H1 (cell line): ENCODE measurements around the gene SLC39A11. TPM values are rescaled to one million over a fixed set of nuclear protein-coding genes. Genes with fewer than 3 reads are reported as not detected.

ENCODE experiments used
- CTCF ChIA-PET: fragments of 300-600 bp; sonication (Branson Sonifier 250); formaldehyde crosslinking; loops from one replicate; lab custom pipeline; 2021; ENCODE audit not compliant: partially characterized antibody; lab: Charles Lee
- POLR2A ChIA-PET: fragments of 300-600 bp; sonication (Branson Sonifier 250); formaldehyde crosslinking; loops from one replicate; lab custom pipeline; 2021; ENCODE audit warnings: inconsistent platforms; ENCODE audit not compliant: partially characterized antibody; lab: Charles Lee
- DNase-seq, 2 experiments: peaks; one replicate each; pipeline versions ENCODE4 v3.0.0 to v3.0.0-alpha.2; 2010 to 2022; ENCODE audit warnings: low spot score in 2 of 2, low read depth in 1 of 2, mixed read lengths in 1 of 2
- FAIRE-seq: peaks from 2 replicates; lab custom pipeline; 2011; peaks lifted over from hg19 to GRCh38; lab: Jason Lieb, UNC
- H2AFZ ChIP-seq: 2 replicates; pipeline ENCODE4 v1.8.1; 2012; ENCODE audit warnings: low read length, inconsistent platforms
- H2AK5ac ChIP-seq: 2 replicates; pipeline ENCODE4 v1.6.1; 2013; ENCODE audit warnings: low read depth, low read length
- H2BK120ac ChIP-seq: replicated peaks from 2 replicates; pipeline ENCODE3; 2013; ENCODE audit warnings: low read depth, low read length, inconsistent platforms
- H2BK12ac ChIP-seq: 2 replicates; pipeline ENCODE4 v1.6.1; 2013; ENCODE audit warnings: low read depth, low read length
- H2BK15ac ChIP-seq: 2 replicates; pipeline ENCODE4 v1.6.1; 2013; ENCODE audit warnings: low read length
- H2BK20ac ChIP-seq: 2 replicates; pipeline ENCODE4 v1.6.1; 2013; ENCODE audit warnings: low read length
- H2BK5ac ChIP-seq: 2 replicates; pipeline ENCODE4 v1.6.1; 2013; ENCODE audit warnings: low read depth, low read length
- H3K14ac ChIP-seq: 2 replicates; pipeline ENCODE4 v1.6.1; 2013; ENCODE audit warnings: inconsistent platforms; ENCODE audit not compliant: insufficient read length
- H3K18ac ChIP-seq: 2 replicates; pipeline ENCODE4 v1.6.1; 2013; ENCODE audit warnings: low read length; ENCODE audit errors: extremely low read depth
- H3K23ac ChIP-seq: 2 replicates; pipeline ENCODE4 v1.6.1; 2013; ENCODE audit warnings: inconsistent platforms; ENCODE audit not compliant: insufficient read length
- H3K23me2 ChIP-seq: 2 replicates; pipeline ENCODE4 v1.6.1; 2013; ENCODE audit warnings: low read depth, low read length
- H3K27ac ChIP-seq: 2 replicates; pipeline ENCODE4 v1.6.1; 2011; ENCODE audit warnings: low read depth, low read length, inconsistent platforms
- H3K27me3 ChIP-seq, 4 experiments: replicated peaks in 1 of 4; 1 replicate in 1 of 4; 2 replicates in 3 of 4; pipeline versions ENCODE4 v1.6.1 to v1.8.1; 2011 to 2013; ENCODE audit warnings: low read length in 3 of 4, mild to moderate bottlenecking in 3 of 4, inconsistent platforms in 2 of 4, mixed read lengths in 2 of 4, moderate library complexity in 1 of 4; ENCODE audit not compliant: control insufficient read depth in 3 of 4, insufficient read depth in 3 of 4; ENCODE audit errors: extremely low read depth in 1 of 4
- H3K36me3 ChIP-seq, 4 experiments: 2 replicates each; pipeline versions ENCODE4 v1.6.1 to v1.8.1; 2011 to 2013; ENCODE audit warnings: mild to moderate bottlenecking in 4 of 4, low read length in 3 of 4, moderate library complexity in 2 of 4, control low read depth in 1 of 4, inconsistent platforms in 1 of 4; ENCODE audit not compliant: insufficient read depth in 4 of 4, control insufficient read depth in 2 of 4
- H3K4ac ChIP-seq: replicated peaks from 2 replicates; pipeline ENCODE3; 2013; ENCODE audit warnings: low read length, low read depth, mixed read lengths, inconsistent platforms; ENCODE audit not compliant: insufficient read length
- H3K4me1 ChIP-seq, 4 experiments: replicated peaks in 1 of 4; 1 replicate in 1 of 4; 2 replicates in 3 of 4; pipeline versions ENCODE4 v1.6.1 to v1.8.1; 2011 to 2013; ENCODE audit warnings: low read length in 3 of 4, inconsistent platforms in 2 of 4, mixed read lengths in 1 of 4; ENCODE audit not compliant: insufficient read depth in 4 of 4, control insufficient read depth in 3 of 4
- H3K4me2 ChIP-seq, 2 experiments: 2 replicates each; pipeline versions ENCODE4 v1.6.1 to v1.8.1; 2011 to 2013; ENCODE audit warnings: low read depth in 2 of 2, low read length in 2 of 2, control low read depth in 1 of 2, inconsistent platforms in 1 of 2, mild to moderate bottlenecking in 1 of 2; ENCODE audit not compliant: insufficient read depth in 1 of 2
- H3K4me3 ChIP-seq, 4 experiments: fragments of 200-600, 300-600 bp in 1 of 4; sonication (generic), shearing (Covaris generic), sonication (Bioruptor Twin) in 1 of 4; 2 replicates each; pipeline versions ENCODE4 v1.5.1 to v1.8.1; 2011 to 2016; ENCODE audit warnings: low read length in 4 of 4, low read depth in 3 of 4, control low read depth in 2 of 4, inconsistent platforms in 2 of 4, mild to moderate bottlenecking in 2 of 4, mixed read lengths in 1 of 4, moderate library complexity in 1 of 4; ENCODE audit not compliant: insufficient read depth in 2 of 4; ENCODE audit errors: extremely low read depth in 1 of 4
- H3K56ac ChIP-seq: replicated peaks from 2 replicates; pipeline ENCODE3; 2013; ENCODE audit warnings: low read depth, mild to moderate bottlenecking, mixed read lengths, low read length, inconsistent platforms; ENCODE audit not compliant: insufficient read length
- H3K79me1 ChIP-seq: 2 replicates; pipeline ENCODE4 v1.6.1; 2013; ENCODE audit warnings: low read depth, low read length, control low read depth
- H3K79me2 ChIP-seq, 2 experiments: 2 replicates each; pipeline versions ENCODE4 v1.6.1 to v1.8.1; 2012 to 2013; ENCODE audit warnings: low read length in 2 of 2, mild to moderate bottlenecking in 2 of 2, inconsistent platforms in 1 of 2; ENCODE audit not compliant: insufficient read depth in 2 of 2, control insufficient read depth in 1 of 2
- H3K9ac ChIP-seq, 4 experiments: replicated peaks in 1 of 4; 1 replicate in 1 of 4; 2 replicates in 3 of 4; pipeline versions ENCODE4 v1.6.1 to v1.8.1; 2011 to 2013; ENCODE audit warnings: low read depth in 3 of 4, low read length in 3 of 4, control low read depth in 2 of 4, mild to moderate bottlenecking in 2 of 4, moderate library complexity in 2 of 4, inconsistent platforms in 1 of 4; ENCODE audit errors: extremely low read depth in 1 of 4
- H3K9me3 ChIP-seq, 2 experiments: 2 replicates each; pipeline versions ENCODE4 v1.6.1 to v1.8.1; 2012 to 2013; ENCODE audit warnings: mild to moderate bottlenecking in 2 of 2, moderate library complexity in 2 of 2, control low read depth in 1 of 2, inconsistent platforms in 1 of 2, low read depth in 1 of 2, low read length in 1 of 2, mixed read lengths in 1 of 2; ENCODE audit not compliant: insufficient read depth in 2 of 2
- H4K20me1 ChIP-seq, 2 experiments: replicated peaks in 1 of 2; 2 replicates each; pipeline versions ENCODE3 to v1.8.1; 2011 to 2013; ENCODE audit warnings: inconsistent platforms in 2 of 2, low read length in 2 of 2, mild to moderate bottlenecking in 1 of 2; ENCODE audit not compliant: insufficient read depth in 2 of 2, control insufficient read depth in 1 of 2
- H4K5ac ChIP-seq: 2 replicates; pipeline ENCODE4 v1.6.1; 2013; ENCODE audit warnings: low read length, low read depth, mixed read lengths, inconsistent platforms; ENCODE audit not compliant: insufficient read length
- H4K8ac ChIP-seq: 2 replicates; pipeline ENCODE4 v1.8.0; 2013; ENCODE audit warnings: mild to moderate bottlenecking, moderate library complexity, low read length, inconsistent platforms; ENCODE audit not compliant: insufficient read depth; ENCODE audit errors: extremely low read depth
- H4K91ac ChIP-seq: replicated peaks from 2 replicates; pipeline ENCODE3; 2013; ENCODE audit warnings: low read length, mixed read lengths, inconsistent platforms; ENCODE audit not compliant: insufficient read length
- ATF3 ChIP-seq: IDR thresholded peaks from 2 replicates; pipeline ENCODE4 v1.6.1; 2011; ENCODE audit warnings: low read depth, mild to moderate bottlenecking, low read length; ENCODE audit not compliant: insufficient read depth
- BCL11A ChIP-seq, 2 experiments: IDR thresholded peaks; one replicate each; pipeline ENCODE4 v1.6.1; 2011; ENCODE audit warnings: low read depth in 2 of 2, low read length in 2 of 2, mild to moderate bottlenecking in 2 of 2
- CTBP2 ChIP-seq: IDR thresholded peaks from 2 replicates; pipeline ENCODE4 v1.7.0; 2011; ENCODE audit warnings: borderline replicate concordance, mild to moderate bottlenecking, moderate library complexity, mixed read lengths, low read length; ENCODE audit not compliant: insufficient read depth, insufficient read length
- KDM5A ChIP-seq: fragments of 200-600 bp; IDR thresholded peaks from 2 replicates; pipeline ENCODE4 v1.7.1; 2012; ENCODE audit warnings: mild to moderate bottlenecking, low read length, inconsistent platforms, mixed read lengths
- POU5F1 ChIP-seq: IDR thresholded peaks from 2 replicates; pipeline ENCODE4 v1.6.1; 2011; ENCODE audit warnings: low read depth, mild to moderate bottlenecking, low read length, moderate library complexity
- RFX5 ChIP-seq: IDR thresholded peaks from 2 replicates; pipeline ENCODE4 v1.6.1; 2011; ENCODE audit warnings: low read depth, low read length, improper control_type of control experiment, borderline replicate concordance
- RXRA ChIP-seq: IDR thresholded peaks from 2 replicates; pipeline ENCODE4 v1.6.1; 2011; ENCODE audit warnings: low read depth, mild to moderate bottlenecking, low read length, moderate library complexity; ENCODE audit not compliant: insufficient read depth
- SIRT6 ChIP-seq: IDR thresholded peaks from one replicate; pipeline ENCODE4 v1.7.1; 2012; ENCODE audit warnings: low read length, inconsistent platforms
- SP1 ChIP-seq: IDR thresholded peaks from 2 replicates; pipeline ENCODE4 v1.6.1; 2011; ENCODE audit warnings: low read depth, low read length
- SP2 ChIP-seq: IDR thresholded peaks from 2 replicates; pipeline ENCODE4 v1.6.1; 2012; ENCODE audit warnings: mild to moderate bottlenecking, low read length, inconsistent platforms
- TAF1 ChIP-seq: IDR thresholded peaks from 2 replicates; pipeline ENCODE4 v1.6.1; 2011; ENCODE audit warnings: mild to moderate bottlenecking, low read depth, low read length
- TBP ChIP-seq: IDR thresholded peaks from 2 replicates; pipeline ENCODE4 v1.6.1; 2011; ENCODE audit warnings: low read depth, low read length, improper control_type of control experiment
- TCF12 ChIP-seq: IDR thresholded peaks from 2 replicates; pipeline ENCODE4 v1.6.1; 2011; ENCODE audit warnings: low read depth, mild to moderate bottlenecking, low read length
- YY1 ChIP-seq: IDR thresholded peaks from 2 replicates; pipeline ENCODE4 v1.6.1; 2011; ENCODE audit warnings: low read depth, mild to moderate bottlenecking, low read length
- ZNF274 ChIP-seq: IDR thresholded peaks from 2 replicates; pipeline ENCODE4 v1.7.0; 2012; ENCODE audit warnings: low read length, borderline replicate concordance; ENCODE audit errors: extremely low read depth
- WGBS, 2 experiments: shearing (Covaris generic) in 1 of 2; methylation state at CpG; one replicate each; pipeline versions ENCODE4 v1.1.6 to v1.1.7; 2013 to 2015; ENCODE audit warnings: low lambda C conversion rate in 2 of 2, mixed read lengths in 2 of 2, inconsistent platforms in 1 of 2, low coverage in 1 of 2, missing lambda C conversion rate in 1 of 2; ENCODE audit not compliant: insufficient replicate concordance in 2 of 2, insufficient coverage in 1 of 2, insufficient read length in 1 of 2; ENCODE audit errors: extremely low coverage in 1 of 2, missing lambda C conversion rate in 1 of 2; 5-methylcytosine and 5-hydroxymethylcytosine counted together
- polyA plus RNA-seq, 7 experiments: library from polyadenylated mRNA; depleted of rRNA in 3 of 7; stranded (reverse) in 5 of 7; unstranded in 2 of 7; fragments of >200 nt in 5 of 7; fragments of 200-250 nt in 2 of 7; gene quantifications; 1 replicate in 5 of 7; 2 replicates in 1 of 7; 4 replicates in 1 of 7; pipeline versions ENCODE4 v1.2.1 to v1.2.3, GENCODE V29; 2011 to 2013; ENCODE audit warnings: missing spikeins in 2 of 7, mixed read lengths in 2 of 7
- total RNA-seq: library from RNA; stranded (reverse); fragmentation: NEBNext Ultra II Directional; extraction: Animal tissue kit (Norgen Biotek cat#: 25700); gene quantifications from 2 replicates; pipeline ENCODE4 v1.2.1, GENCODE V29; 2021

Gene SLC39A11
- total and polyA plus RNA-seq, 2 of the 8 experiments (the other 6 are each of a cell fraction or from before 2014, with no cell fraction given), result 12.2 to 19.6 TPM

- Histone ChIP-seq H3K4me3 (no peak overlapping the region), H3K23me2 (no peaks in the 10 kb centered on the region), H4K91ac (no peak overlapping the region), H4K5ac (no peak overlapping the region), H2BK120ac (no peak overlapping the region), H2BK15ac (no peak overlapping the region), H3K27ac (no peak overlapping the region), H4K20me1 (no peaks in the 10 kb centered on the region), H3K4ac (no peak overlapping the region), H3K9me3 (no peaks in the 10 kb centered on the region), H3K9ac (no peak overlapping the region), H2BK20ac (no peak overlapping the region), H3K23ac (no peak overlapping the region), H2AK5ac (no peak overlapping the region), H4K8ac (no peak overlapping the region), H3K14ac (no peak overlapping the region), H3K79me2 (no peaks in the 10 kb centered on the region), H2BK5ac (no peak overlapping the region), H2BK12ac (no peak overlapping the region), H3K18ac (no peak overlapping the region), H3K27me3 (no peaks in the 10 kb centered on the region), H3K4me2 (no peak overlapping the region), H3K56ac (no peak overlapping the region), H3K4me1 (no peaks in the 10 kb centered on the region), H3K36me3 (no peaks in the 10 kb centered on the region), H2AFZ (no peak overlapping the region), H3K79me1 (no peaks in the 10 kb centered on the region)
- ChIA-PET CTCF (interaction anchor here (1.0 to 2.0 kb wide), 3 partner anchors 11 to 79 kb away, joined by 3 to 8 read pairs (median 4); no protein-coding TSS in a partner anchor), POLR2A (no interaction called here)
- FAIRE-seq, result no peak
- WGBS, 2 experiments, result 98% methylated on average over 13 of the region's 14 CpGs; no CpG with 5 or more reads in 1 of the 2 experiments
- no peak for DNase-seq
- TF ChIP-seq TBP (no peak), KDM5A (no peak), POU5F1 (no peak), SIRT6 (no peak), CTBP2 (no peak), SP2 (no peak), BCL11A (IDR thresholded peaks at IDR 0.05; ENCODE audit: low read depth in 2 of 2, low read length in 2 of 2) (no peak), SP1 (no peak), RFX5 (no peak), ATF3 (no peak), TCF12 (no peak), YY1 (no peak), ZNF274 (no peak), TAF1 (no peak), RXRA (no peak)
Measured at GRCh38 chr17:72635034-72635635, 457.4 kb downstream of the SLC39A11 start.
